ENCODE data around the gene ITPR1.

The ITPR1 gene

DNA sequence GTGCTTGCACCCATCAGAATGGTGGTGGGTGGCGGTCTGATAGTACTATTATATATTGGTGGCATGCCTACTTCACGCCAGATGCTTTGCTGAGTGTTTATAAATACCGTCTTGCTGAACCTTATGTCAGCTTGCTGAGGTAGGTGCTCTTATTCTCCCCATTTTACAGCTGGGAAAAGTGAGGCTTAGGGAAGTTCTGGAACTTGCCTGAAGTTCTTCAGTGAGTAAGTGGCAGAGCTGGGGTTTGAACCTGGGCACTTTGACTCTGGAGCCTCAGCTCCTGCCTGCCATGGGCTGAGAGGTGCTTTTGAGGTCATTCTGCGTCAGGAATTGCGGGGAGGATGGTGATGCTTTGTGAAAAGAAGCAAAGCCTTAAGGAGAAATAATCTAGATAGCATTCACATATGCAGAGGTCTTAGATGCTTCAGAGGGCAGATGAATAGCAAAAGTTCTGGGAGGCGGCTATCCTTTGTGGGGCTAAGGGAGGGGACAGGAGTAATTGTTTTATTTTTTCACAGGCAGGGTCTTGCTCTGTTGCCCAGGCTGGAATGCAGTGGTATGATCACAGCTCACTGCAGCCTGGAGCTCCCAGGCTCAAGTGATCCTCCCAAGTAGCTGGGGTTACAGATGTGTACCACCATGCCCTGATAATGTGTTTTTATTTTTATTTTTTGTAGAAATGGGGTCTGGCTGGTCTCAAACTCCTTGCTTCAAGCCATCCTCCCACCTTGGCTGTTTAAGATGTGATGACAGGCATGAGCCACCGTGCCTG, 18.5 kb downstream of the ITPR1 start:
- DNase-seq = no peak

GRCh38 chr3:4512895-4513616, 19.9 kb downstream of the ITPR1 start:
- DNase-seq = no peak

DNA sequence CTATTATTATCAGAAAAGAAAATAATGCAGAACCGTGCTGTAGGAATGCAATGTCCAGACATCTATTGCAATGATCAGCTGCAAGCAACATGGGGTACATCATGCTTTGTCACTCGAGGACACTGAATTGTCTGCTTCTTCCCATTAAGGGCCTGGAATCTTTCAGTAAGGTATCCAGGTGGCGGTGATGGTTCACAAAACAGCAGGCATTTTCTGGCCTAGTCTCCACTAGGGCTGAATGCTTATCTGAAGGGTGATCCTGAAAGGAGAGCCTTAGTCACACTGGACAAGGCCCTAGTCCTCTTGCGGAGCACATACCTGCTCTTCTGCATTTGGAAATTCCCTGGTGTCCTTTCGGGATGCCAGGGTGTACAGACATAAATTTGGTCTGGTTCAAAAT, 21.2 kb downstream of the ITPR1 start:
- no peak for DNase-seq

DNA sequence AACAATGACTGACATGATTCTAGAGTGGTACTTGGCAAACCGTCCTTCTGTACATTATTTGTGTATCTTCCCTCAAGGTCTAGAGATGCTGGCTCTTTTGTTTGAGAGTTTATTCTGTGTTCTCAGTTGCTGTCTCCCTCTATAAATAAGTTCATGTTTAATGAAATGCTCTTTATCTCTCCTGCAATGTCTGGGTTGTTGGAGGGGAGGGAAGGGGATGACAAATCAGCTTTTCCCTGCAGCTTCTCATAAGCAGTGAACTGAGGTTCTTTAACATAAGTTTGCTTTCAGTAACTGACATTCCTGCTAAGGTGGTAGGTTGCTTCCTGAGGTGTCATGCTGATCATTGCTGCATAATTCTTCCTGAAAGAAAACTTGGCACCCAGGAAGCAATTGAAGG, 21.8 kb downstream of the ITPR1 start:
- DNase-seq = no peak

GRCh38 chr3:4515916-4516579, 22.9 kb downstream of the ITPR1 start:
- DNase-seq = no peak

DNA sequence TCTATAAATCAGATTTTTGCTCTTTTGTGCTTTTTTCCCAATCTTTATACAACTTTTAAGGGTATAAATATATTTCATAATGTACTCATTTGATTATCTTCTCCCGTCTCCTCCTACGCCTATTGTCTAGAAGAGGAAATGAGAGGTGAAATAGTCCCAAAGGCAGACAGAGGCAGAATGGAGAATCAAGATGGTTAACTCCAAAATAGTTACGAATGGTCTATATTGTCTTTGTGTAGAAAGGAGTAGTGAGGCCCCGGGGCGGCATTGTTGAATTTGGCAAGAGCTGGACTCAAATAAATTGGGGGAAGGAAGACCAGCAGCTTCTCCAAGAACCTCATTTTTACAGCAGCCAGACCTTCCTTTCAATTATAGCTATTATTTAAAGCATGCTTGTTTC, 23.9 kb downstream of the ITPR1 start:
- DNase-seq = no peak

GRCh38 chr3:4517643-4518311, 24.6 kb downstream of the ITPR1 start:
- no peak for DNase-seq

- no peak for DNase-seq
Measured at GRCh38 chr3:4520033-4520816, 27.1 kb downstream of the ITPR1 start.

DNA sequence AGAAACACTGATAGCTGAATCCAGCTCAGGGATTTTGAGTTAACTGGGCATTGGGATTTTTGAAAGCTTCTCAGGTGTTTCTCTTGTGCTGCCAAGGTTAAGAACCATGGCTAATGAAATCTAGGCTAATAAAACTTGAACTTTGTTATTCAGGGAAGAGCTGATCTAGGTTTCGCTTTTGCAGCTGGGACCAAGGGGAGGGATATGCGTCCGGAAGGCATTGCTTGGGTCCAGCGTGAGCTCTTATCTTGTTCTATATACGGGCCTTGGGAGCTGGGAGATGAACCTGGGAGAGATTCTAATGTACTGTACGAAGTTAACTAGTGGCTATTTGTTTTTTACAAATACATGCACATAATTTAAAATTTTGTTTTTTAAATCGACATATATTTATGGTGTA, 29.8 kb downstream of the ITPR1 start:
- no peak for DNase-seq

DNA sequence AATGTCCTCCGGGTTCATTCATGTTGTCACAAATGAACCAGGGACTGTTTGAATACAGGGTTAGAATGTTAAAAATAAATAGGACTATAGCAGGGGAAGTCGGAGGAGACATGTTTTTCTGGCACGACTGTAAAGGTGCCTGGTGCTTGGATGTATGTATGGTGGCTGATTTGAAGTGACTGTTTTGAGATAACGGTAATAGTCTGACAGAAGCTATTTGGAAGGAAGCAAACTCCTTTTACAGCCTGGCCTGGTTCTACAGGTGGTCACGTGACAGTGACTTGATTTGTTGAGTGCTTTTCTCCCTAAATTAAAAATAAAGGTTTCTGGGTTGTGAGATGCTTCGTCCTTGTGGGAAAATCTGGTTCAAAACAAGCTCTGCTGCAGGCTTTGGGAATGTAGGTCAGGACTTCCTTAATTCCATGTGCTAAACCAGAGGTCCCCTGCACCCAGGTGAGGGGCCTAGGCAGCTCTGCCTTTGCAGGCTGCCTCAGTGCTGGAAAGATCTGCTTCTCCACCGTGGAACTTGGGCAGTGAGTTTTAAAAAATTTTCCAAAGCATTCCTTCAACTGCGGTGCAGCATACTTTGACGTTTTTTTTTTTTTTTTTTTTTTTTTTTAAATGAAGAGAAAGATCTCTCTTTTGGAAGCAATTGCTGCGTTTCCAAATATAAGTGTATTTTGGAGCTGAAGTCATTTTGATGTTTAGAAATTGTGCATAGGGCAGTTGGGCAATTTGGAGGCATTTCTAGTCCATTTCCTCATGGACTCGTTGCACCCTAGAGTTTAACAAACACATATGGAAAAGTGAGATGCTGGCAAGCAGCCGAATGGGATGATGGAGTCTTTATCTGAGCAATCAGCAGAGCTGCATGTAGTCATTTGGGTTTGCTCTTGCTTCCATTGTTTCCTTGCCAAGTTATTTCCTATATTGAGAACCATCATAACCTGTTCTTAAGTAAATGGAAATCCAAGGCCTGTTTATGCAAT, 30.9 kb downstream of the ITPR1 start:
- DNase-seq = no peak

DNA sequence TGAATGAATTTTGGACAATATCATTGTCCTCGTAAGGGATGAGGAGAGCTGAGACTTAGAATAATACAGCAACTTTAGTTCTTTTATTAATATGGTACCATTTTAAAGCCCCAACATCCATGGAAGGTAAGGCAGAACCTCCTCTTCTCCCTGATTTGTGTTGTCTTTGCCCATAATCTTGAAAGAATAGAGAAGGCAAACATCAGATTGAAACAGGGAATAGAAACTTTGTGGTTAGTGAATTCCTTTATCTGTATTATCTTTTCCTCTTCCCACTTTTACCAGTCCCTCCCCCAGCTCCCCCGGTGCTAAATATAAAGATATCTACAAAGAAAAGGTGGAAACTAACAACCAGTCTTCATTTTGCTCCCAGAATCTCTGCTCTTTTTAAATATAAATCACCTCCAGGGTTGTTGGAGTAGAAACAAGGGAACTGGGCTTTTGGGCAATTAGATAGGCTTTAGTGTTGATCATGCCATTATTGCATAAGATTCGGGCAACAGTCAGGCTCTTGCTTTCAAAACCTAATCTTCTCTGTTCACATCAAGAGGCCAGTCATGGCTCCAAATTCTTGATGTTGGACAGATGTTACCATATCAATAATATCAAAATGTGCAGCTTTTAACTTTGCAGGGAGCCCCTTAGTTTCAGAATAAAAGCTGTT, 32.5 kb downstream of the ITPR1 start:
- no peak for DNase-seq

- DNase-seq = no peak
Measured at GRCh38 chr3:4528320-4528719, 35.2 kb downstream of the ITPR1 start.

DNA sequence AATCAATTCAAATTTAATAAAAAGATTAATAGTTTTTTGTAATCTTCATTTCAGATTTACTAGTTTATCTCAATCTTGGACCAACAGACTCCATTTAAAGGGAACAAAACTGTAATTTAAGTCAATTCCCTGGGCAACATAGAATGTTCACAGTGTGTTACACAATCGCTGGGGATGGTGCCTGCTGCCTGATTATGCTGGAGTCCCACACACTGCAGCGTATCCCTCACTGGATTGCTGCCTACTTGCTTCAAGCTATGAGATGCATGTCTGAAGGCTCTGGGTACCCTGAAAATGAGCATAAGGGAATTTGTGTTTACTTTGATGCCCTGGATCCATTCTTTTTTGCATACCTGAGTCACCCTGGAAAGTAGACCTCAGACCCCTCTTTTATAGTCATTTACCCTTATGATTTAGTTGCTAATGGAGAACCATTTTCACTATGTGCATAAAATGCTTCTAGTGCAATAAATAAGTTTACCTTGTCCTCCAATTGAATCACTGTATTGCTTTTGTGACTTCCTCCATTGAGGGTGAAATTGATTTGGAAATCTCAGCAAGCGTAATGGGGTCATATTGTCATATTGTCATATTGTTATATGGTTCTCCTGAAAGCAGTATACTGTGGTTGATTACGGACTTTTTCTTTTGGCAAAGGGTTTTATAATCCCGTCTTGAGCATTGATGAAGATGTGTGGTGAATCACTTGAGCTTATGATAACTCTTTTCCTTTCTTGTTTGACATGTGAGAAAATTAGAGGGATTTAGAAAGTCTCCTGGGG, 35.9 kb downstream of the ITPR1 start:
- DNase-seq = no peak

- no peak for DNase-seq
Measured at GRCh38 chr3:4529876-4530588, 36.9 kb downstream of the ITPR1 start.

- no peak for DNase-seq
Measured at GRCh38 chr3:4531478-4532025, 38.4 kb downstream of the ITPR1 start.

- DNase-seq = no peak
Measured at GRCh38 chr3:4532535-4533112, 39.5 kb downstream of the ITPR1 start.

DNA sequence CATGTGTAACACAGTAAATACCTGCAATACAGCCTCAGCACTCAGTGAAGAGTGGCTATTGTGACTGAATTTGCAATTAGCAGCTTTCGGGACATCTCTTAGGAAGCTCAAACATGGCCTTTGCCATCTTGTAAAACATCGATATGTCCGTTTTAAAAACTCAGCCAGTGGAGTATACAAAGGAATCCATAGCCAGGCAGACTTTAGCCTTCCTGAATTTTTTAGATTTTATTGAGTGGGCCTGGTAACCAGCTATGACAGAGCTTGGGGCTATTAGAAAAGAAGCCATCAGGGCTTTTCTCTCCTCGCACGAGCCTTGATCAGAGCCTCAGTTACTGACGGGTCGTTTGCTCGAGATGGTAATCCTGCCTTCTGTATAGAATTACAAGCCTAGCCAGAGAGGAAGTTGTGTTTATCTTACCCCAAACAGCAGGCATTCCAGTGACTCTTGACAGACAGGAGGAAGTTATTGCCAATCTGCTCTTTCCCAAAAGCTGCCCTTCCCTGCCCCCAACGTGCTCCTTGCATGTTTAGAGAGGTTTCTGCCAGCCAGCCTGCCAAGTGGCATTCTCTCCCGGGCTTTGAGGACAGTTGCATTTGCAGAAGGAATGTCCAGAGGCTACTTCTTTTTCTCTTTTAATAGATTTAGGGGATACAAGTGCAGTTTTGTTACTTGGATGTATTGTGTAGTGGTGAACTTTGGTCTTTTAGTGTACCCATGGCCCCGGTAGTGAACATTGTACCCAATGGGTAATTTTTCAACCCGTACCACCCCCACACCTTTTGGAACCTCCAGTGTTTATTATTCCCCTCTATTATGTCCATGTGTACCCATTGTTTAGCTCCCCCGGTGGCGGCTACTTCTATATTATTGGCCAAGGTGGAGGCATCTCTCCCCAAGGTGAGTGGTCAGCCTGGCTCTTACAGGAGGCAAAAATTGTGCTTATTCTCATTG, 40.6 kb downstream of the ITPR1 start:
- DNase-seq = no peak

Measured in activated effector memory CD4-positive, alpha-beta T cell treated with anti-CD3 and anti-CD28 coated beads, Interleukin-2, amount 50 U/mL, for 16 hours (primary cell).